Measurements from ENCODE around the gene SLC19A2. TPM values are rescaled to one million over a fixed set of nuclear protein-coding genes. Genes with fewer than 3 reads are reported as not detected.

Gene SLC19A2
- total and polyA plus RNA-seq, 2 of the 8 experiments (the other 6 are each of a cell fraction or from before 2014, with no cell fraction given): 21.2 to 23.2 TPM

- ChIA-PET CTCF (ENCODE audit: partially characterized antibody) (interaction anchor here (0.6 to 2.3 kb wide), 6 partner anchors 9 to 1550 kb away, joined by 3 to 8 read pairs (median 4); no protein-coding TSS in a partner anchor), POLR2A (ENCODE audit: partially characterized antibody) (interaction anchor here (1.0 to 1.1 kb wide), 2 partner anchors 9 to 51 kb away, joined by 3 read pairs; no protein-coding TSS in a partner anchor)
- Histone ChIP-seq H4K20me1 (replicated peaks in 1 of 2; ENCODE audit: control insufficient read depth in 1 of 2, insufficient read depth in 2 of 2, low read length in 2 of 2) (peaks cover 0 to 8% of the 10 kb centered on the region in 2 experiments), H2BK20ac (ENCODE audit: low read length) (no peak overlapping the region), H3K4me3 (ENCODE audit: extremely low read depth in 1 of 4, insufficient read depth in 2 of 4, low read depth in 3 of 4, low read length in 4 of 4) (peak overlapping the region in 1 of 4 experiments; percentile 19; a peak in 1 of 8 replicates), H2AFZ (ENCODE audit: low read length) (no peak overlapping the region), H3K4ac (replicated peaks; ENCODE audit: insufficient read length, low read depth, low read length) (no peak overlapping the region), H3K23ac (ENCODE audit: insufficient read length) (no peak overlapping the region), H4K5ac (ENCODE audit: insufficient read length, low read depth, low read length) (no peak overlapping the region), H3K9ac (replicated peaks in 1 of 4; ENCODE audit: extremely low read depth in 1 of 4, low read depth in 3 of 4, low read length in 3 of 4) (peak overlapping the region in 1 of 4 experiments; percentile 13; a peak in 1 of 7 replicates), H3K9me3 (ENCODE audit: insufficient read depth in 2 of 2, low read depth in 1 of 2, low read length in 1 of 2) (no peaks in the 10 kb centered on the region), H3K27me3 (replicated peaks in 1 of 4; ENCODE audit: control insufficient read depth in 3 of 4, extremely low read depth in 1 of 4, insufficient read depth in 3 of 4, low read length in 3 of 4) (no peaks in the 10 kb centered on the region), H2BK5ac (ENCODE audit: low read depth, low read length) (no peak overlapping the region), H2BK15ac (ENCODE audit: low read length) (no peak overlapping the region), H2BK120ac (replicated peaks; ENCODE audit: low read depth, low read length) (no peak overlapping the region), H3K56ac (replicated peaks; ENCODE audit: insufficient read length, low read depth, low read length) (no peak overlapping the region), H3K36me3 (ENCODE audit: control insufficient read depth in 2 of 4, insufficient read depth in 4 of 4, low read length in 3 of 4) (peaks cover 2 to 10% (median 7%) of the 10 kb centered on the region in 4 experiments; a peak in 5 of 8 replicates), H3K4me1 (replicated peaks in 1 of 4; ENCODE audit: control insufficient read depth in 3 of 4, insufficient read depth in 4 of 4, low read length in 3 of 4) (peaks cover 0 to 22% (median 14%) of the 10 kb centered on the region in 4 experiments; a peak in 5 of 7 replicates), H2BK12ac (ENCODE audit: low read depth, low read length) (no peak overlapping the region), H3K79me2 (ENCODE audit: control insufficient read depth in 1 of 2, insufficient read depth in 2 of 2, low read length in 2 of 2) (peaks cover 6 to 76% of the 10 kb centered on the region in 2 experiments; a peak in 3 of 4 replicates), H2AK5ac (ENCODE audit: low read depth, low read length) (no peak overlapping the region), H4K91ac (replicated peaks; ENCODE audit: insufficient read length, low read length) (no peak overlapping the region), H3K27ac (ENCODE audit: low read depth, low read length) (no peak overlapping the region), H3K14ac (ENCODE audit: insufficient read length) (no peak overlapping the region), H3K23me2 (ENCODE audit: low read depth, low read length) (no peaks in the 10 kb centered on the region), H3K18ac (ENCODE audit: extremely low read depth, low read length) (no peak overlapping the region), H3K79me1 (ENCODE audit: low read depth, low read length) (peaks cover 8% of the 10 kb centered on the region), H3K4me2 (ENCODE audit: insufficient read depth in 1 of 2, low read depth in 2 of 2, low read length in 2 of 2) (0 out of 4 replicates have a peak overlapping the region, but pooled peaks of 1 of the 2 experiments have one; percentile 14), H4K8ac (ENCODE audit: extremely low read depth, insufficient read depth, low read length) (no peak overlapping the region)
- DNase-seq (ENCODE audit: low read depth in 1 of 2, low spot score in 2 of 2) (no peak), FAIRE-seq (no peak)
- 62% methylated on average over 1 of the region's 1 CpG; no CpG with 5 or more reads in 1 of the 2 experiments for WGBS, 2 experiments (ENCODE audit: extremely low coverage in 1 of 2, insufficient coverage in 1 of 2, insufficient read length in 1 of 2, insufficient replicate concordance in 2 of 2, low coverage in 1 of 2, low lambda C conversion rate in 2 of 2, missing lambda C conversion rate in 1 of 2)
- TF ChIP-seq CHD1 (IDR thresholded peaks at IDR 0.05; ENCODE audit: low read depth, low read length): no peak
- no peak for TF ChIP-seq KDM5A (IDR thresholded peaks at IDR 0.05; ENCODE audit: low read length)
These were observed 6.2 kb downstream of the SLC19A2 start for GRCh38 chr1:169479363-169480066.

All from H1 (cell line).